ENCODE data around the gene ODF4.

The ODF4 gene

GRCh38 chr17:8327303-8327649, 12.4 kb upstream of the ODF4 start:
- Histone ChIP-seq H3K9me3 (no peaks in the 10 kb centered on the region), H3K4me1 (ENCODE audit: control insufficient read depth in 1 of 2, insufficient read depth in 1 of 2, low read depth in 1 of 2, low read length in 1 of 2) (peaks cover 5 to 11% of the 10 kb centered on the region in 2 experiments), H3K4me3 (ENCODE audit: low read depth in 1 of 2, low read length in 1 of 2) (no peak overlapping the region), H3K27me3 (peaks cover 54% of the 10 kb centered on the region), H3K27ac (no peak overlapping the region), H3K36me3 (no peaks in the 10 kb centered on the region)
- no peak for TF ChIP-seq CTCF (IDR thresholded peaks at IDR 0.05)

- Histone ChIP-seq H3K27ac (no peak overlapping the region), H3K4me3 (ENCODE audit: low read depth in 1 of 2, low read length in 1 of 2) (no peak overlapping the region), H3K4me1 (ENCODE audit: control insufficient read depth in 1 of 2, insufficient read depth in 1 of 2, low read depth in 1 of 2, low read length in 1 of 2) (peaks cover 0 to 2% of the 10 kb centered on the region in 2 experiments), H3K27me3 (peaks cover 25% of the 10 kb centered on the region), H3K9me3 (no peaks in the 10 kb centered on the region), H3K36me3 (no peaks in the 10 kb centered on the region)
- no peak for TF ChIP-seq CTCF (IDR thresholded peaks at IDR 0.05)
Measured at GRCh38 chr17:8332128-8332527, 7.5 kb upstream of the ODF4 start.

GRCh38 chr17:8332688-8333087, 7.0 kb upstream of the ODF4 start:
- no peaks in the 10 kb centered on the region for H3K9me3 ChIP-seq
- H3K36me3 ChIP-seq: no peaks in the 10 kb centered on the region
- peaks cover 20% of the 10 kb centered on the region for H3K27me3 ChIP-seq

DNA sequence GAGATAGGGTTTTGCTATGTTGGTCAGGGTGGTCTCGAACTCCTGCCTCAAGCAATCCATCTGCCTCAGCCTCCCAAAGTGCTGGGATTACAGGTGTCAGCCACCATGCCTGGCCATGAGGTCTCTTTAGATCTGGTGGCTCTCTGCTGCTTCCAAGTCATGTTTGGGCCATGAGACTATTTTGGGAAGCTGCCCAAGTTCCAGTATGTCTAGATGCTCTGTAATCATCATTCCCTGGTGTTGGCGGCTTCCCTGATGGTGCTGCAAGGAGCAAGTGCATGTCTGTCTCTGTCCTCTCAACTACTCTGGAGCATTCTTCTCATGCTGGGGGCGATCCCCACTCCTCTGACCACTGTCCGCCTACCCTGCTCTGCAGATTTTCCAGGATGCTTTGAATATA, 6.4 kb upstream of the ODF4 start:
- H3K4me1 ChIP-seq (ENCODE audit: control insufficient read depth in 1 of 2, insufficient read depth in 1 of 2, low read depth in 1 of 2, low read length in 1 of 2): peaks cover 7 to 10% of the 10 kb centered on the region in 2 experiments
- H3K9me3 ChIP-seq: no peaks in the 10 kb centered on the region
- no peak overlapping the region for H3K27ac ChIP-seq
- TF ChIP-seq CTCF (IDR thresholded peaks at IDR 0.05): no peak
- H3K4me3 ChIP-seq (ENCODE audit: low read depth in 1 of 2, low read length in 1 of 2): no peak overlapping the region
- H3K36me3 ChIP-seq: no peaks in the 10 kb centered on the region
- peaks cover 18% of the 10 kb centered on the region for H3K27me3 ChIP-seq

More at GRCh38 chr17:8332688-8333087, 7.0 kb upstream of the ODF4 start:
- peaks cover 1 to 4% of the 10 kb centered on the region in 2 experiments for H3K4me1 ChIP-seq (ENCODE audit: control insufficient read depth in 1 of 2, insufficient read depth in 1 of 2, low read depth in 1 of 2, low read length in 1 of 2)
- TF ChIP-seq CTCF (IDR thresholded peaks at IDR 0.05): no peak
- no peak overlapping the region for H3K27ac ChIP-seq
- H3K4me3 ChIP-seq (ENCODE audit: low read depth in 1 of 2, low read length in 1 of 2): no peak overlapping the region

DNA sequence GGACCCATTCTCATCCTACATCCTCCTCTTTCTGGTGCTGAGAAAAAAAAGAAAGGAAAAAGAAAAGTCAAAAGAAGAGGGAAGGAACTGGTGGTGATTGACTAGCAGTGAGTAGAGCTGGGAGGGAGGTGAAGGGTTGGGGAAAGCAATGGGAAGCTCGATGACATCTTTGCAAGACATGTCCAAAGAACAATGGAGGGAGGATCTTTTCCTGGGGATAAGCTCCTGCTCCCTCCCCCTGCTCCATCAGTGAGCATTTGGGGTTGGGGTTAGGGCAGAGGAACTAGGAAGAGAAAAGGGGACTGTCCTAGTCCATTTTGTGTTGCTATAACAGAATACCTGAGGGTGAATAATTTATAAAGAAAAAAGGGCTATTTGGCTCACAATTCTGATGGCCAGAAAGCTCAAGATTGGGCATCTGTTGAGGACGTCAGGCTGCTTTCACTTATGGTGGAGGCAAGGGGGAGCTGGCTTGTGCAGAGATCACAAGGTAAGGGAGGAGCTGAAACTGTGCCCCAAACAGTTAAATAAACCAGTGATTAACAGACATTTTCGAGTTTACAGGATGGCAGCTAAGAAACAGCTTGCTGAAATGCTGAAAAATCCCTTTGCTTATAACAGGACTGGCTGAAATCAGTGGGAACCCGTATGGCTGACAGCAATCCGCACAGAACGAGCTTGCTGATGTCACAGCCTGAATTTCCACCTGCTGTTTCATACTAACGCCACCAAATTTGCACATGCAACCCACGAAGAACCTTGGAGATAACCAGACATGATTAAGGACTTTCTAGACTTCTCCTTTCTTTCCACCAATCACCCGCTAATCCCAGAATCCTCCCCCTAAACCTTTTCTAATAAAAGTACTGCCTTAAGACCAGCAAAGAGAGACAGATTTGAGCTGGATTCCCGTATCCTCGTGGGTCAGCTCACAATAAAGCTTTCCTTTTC, 1.6 kb upstream of the ODF4 start:
- Histone ChIP-seq H3K4me1 (ENCODE audit: control insufficient read depth in 1 of 2, insufficient read depth in 1 of 2, low read depth in 1 of 2, low read length in 1 of 2) (peaks cover 10 to 11% of the 10 kb centered on the region in 2 experiments), H3K27me3 (peaks cover 8% of the 10 kb centered on the region), H3K4me3 (ENCODE audit: low read depth in 1 of 2, low read length in 1 of 2) (no peak overlapping the region), H3K9me3 (no peaks in the 10 kb centered on the region), H3K27ac (no peak overlapping the region), H3K36me3 (no peaks in the 10 kb centered on the region)
- no peak for TF ChIP-seq CTCF (IDR thresholded peaks at IDR 0.05)
